AG10803 (cell line): Measurements from ENCODE around the gene RPAP3.

Experiments used
- DNase-seq: peaks from one replicate; pipeline ENCODE4 v3.0.0; 2010; ENCODE audit warnings: low read depth
- H3K4me3 ChIP-seq: 2 replicates; pipeline ENCODE4 v1.5.1; 2011; ENCODE audit warnings: mild to moderate bottlenecking, low read length, control low read depth
- CTCF ChIP-seq: conservative IDR thresholded peaks from 2 replicates; pipeline ENCODE4 v1.5.1; 2011; ENCODE audit warnings: mild to moderate bottlenecking, low read length, control low read depth, inconsistent platforms

Gene RPAP3

DNA sequence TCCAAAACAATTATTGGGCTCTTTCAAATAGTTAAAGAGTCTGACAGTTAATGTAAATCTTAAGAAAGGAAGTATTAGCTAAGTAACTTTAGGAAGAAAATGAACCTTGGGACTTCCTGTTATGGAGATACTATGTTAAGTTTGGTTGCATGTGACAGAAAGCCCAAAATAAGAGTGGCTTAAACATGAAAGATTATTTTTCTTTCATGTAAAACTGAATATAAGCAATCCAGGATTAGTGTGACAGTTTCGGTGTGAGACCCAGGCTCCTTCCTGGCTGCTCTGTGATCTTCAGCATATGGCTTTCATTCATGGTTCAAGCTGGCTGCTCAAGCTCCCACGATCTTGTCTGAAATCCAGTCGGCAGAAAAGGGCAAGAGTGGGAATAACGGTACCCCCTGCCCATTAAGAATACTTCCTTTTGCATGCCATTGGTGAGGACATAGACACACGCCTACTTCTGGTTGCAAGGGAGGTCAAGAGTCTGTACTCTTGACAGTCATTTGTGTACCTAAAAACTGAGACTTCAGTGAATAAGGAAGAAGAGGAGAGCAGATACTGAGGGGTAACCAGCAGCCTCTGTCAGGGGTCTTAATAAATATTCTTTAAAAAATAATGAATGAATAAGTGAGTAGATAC is 2.2 kb upstream of the RPAP3 start:
- DNase-seq, result no peak
- no peak for TF ChIP-seq CTCF
- H3K4me3 ChIP-seq, result no peak overlapping the region

- DNase-seq, result no peak
- no peak for TF ChIP-seq CTCF
- no peak overlapping the region for H3K4me3 ChIP-seq
Measured at GRCh38 chr12:47707355-47707754, 1.5 kb upstream of the RPAP3 start.

GRCh38 chr12:47705229-47705565 is 633 bp downstream of the RPAP3 start:
- peak overlapping the region; percentile 75 for H3K4me3 ChIP-seq
- no peak for DNase-seq
- no peak for TF ChIP-seq CTCF

DNA sequence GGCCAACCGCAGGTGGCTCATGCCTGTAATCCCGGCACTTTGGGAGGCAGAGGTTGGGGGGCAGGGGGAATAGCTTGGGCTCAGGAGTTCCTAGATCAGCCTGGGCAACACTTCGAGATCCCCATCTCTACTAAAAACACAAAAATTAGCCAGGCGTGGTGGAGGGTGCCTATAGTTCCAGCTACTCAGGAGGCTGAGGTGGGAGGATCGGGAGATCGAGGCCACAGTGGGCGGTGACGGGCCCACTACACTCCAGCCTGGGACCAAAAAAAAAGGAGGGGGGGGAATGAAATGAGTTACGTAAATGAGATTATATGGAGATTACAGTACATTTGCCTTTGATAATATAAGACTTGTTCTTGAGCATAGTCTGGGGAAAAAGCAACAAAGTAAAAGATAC is 1.1 kb downstream of the RPAP3 start:
- no peak for DNase-seq
- peak overlapping the region; percentile 75 for H3K4me3 ChIP-seq
- TF ChIP-seq CTCF, result no peak

GRCh38 chr12:47700263-47700662 is 5.6 kb downstream of the RPAP3 start:
- DNase-seq, result no peak
- no peak for TF ChIP-seq CTCF
- no peak overlapping the region for H3K4me3 ChIP-seq

GRCh38 chr12:47698631-47699030 is 7.2 kb downstream of the RPAP3 start:
- TF ChIP-seq CTCF, result no peak

GRCh38 chr12:47698055-47698454 is 7.8 kb downstream of the RPAP3 start:
- no peak overlapping the region for H3K4me3 ChIP-seq
- TF ChIP-seq CTCF, result no peak
- DNase-seq, result no peak

More at GRCh38 chr12:47698631-47699030, 7.2 kb downstream of the RPAP3 start:
- no peak overlapping the region for H3K4me3 ChIP-seq
- DNase-seq, result no peak
